ENCODE data around the gene HECTD4. TPM values are rescaled to one million over a fixed set of nuclear protein-coding genes. Genes with fewer than 3 reads are reported as not detected.

HECTD4 gene
- total RNA-seq, 1 experiment from 2014 or later, result 30.0 TPM

- Histone ChIP-seq H3K56ac (ENCODE audit: insufficient read length, low read depth, low read length) (no peak overlapping the region), H2BK20ac (ENCODE audit: low read depth, low read length, poor library complexity, severe bottlenecking) (no peak overlapping the region), H3K27me3 (ENCODE audit: insufficient read depth, low read length) (no peaks in the 10 kb centered on the region), H3K23ac (ENCODE audit: insufficient read length, low read depth, low read length) (no peak overlapping the region), H3K4ac (ENCODE audit: low read depth, low read length) (no peak overlapping the region), H2AFZ (ENCODE audit: low read length) (no peak overlapping the region), H2AK5ac (ENCODE audit: insufficient read length, low read length) (no peak overlapping the region), H4K91ac (ENCODE audit: insufficient read length, low read depth, low read length) (no peak overlapping the region), H3K23me2 (ENCODE audit: insufficient read length, low read depth, low read length, poor library complexity, severe bottlenecking) (no peaks in the 10 kb centered on the region), H4K8ac (replicated peaks; ENCODE audit: insufficient read length, low read depth, low read length) (no peak overlapping the region), H3K9ac (ENCODE audit: extremely low read depth, insufficient read length, low read length) (no peak overlapping the region), H2BK15ac (ENCODE audit: low read depth, low read length) (no peak overlapping the region), H3K27ac (ENCODE audit: insufficient read length, low read depth, low read length) (no peak overlapping the region), H3K9me3 (ENCODE audit: control insufficient read depth, low read depth, low read length) (no peaks in the 10 kb centered on the region), H3K4me2 (ENCODE audit: insufficient read depth, insufficient read length, low read length) (no peak overlapping the region), H3K79me1 (ENCODE audit: insufficient read depth, low read depth, low read length, poor library complexity, severe bottlenecking) (no peaks in the 10 kb centered on the region), H2BK5ac (ENCODE audit: insufficient read length, low read length) (no peak overlapping the region), H3K18ac (ENCODE audit: insufficient read length, low read depth, low read length) (no peak overlapping the region), H4K5ac (ENCODE audit: insufficient read length, low read depth, low read length) (no peak overlapping the region), H2BK12ac (ENCODE audit: insufficient read length, low read depth, low read length) (no peak overlapping the region), H3K14ac (ENCODE audit: insufficient read depth, low read length) (no peak overlapping the region), H3K79me2 (ENCODE audit: insufficient read depth, low read length) (no peaks in the 10 kb centered on the region), H2BK120ac (ENCODE audit: low read depth, low read length, poor library complexity, severe bottlenecking) (no peak overlapping the region), H4K20me1 (ENCODE audit: control insufficient read depth, insufficient read depth, insufficient read length) (no peaks in the 10 kb centered on the region), H3K4me1 (ENCODE audit: insufficient read depth, low read length) (no peaks in the 10 kb centered on the region), H3T11ph (ENCODE audit: low read length) (no peak overlapping the region)
- Mint-ChIP-seq H3K27me3 (ENCODE audit: low read depth) (no peaks in the 10 kb centered on the region), H3K4me1 (0 out of 4 replicates have a peak, but pooled peaks cover 0 to 3% of the 10 kb centered on the region in 2 experiments), H3K36me3 (ENCODE audit: insufficient read depth in 1 of 3, low read depth in 3 of 3) (peaks cover 0 to 23% (median 8%) of the 10 kb centered on the region in 3 experiments; a peak in 5 of 7 replicates), H3K4me3 (no peak overlapping the region), H3K9me3 (no peaks in the 10 kb centered on the region), H3K27ac (peak overlapping the region in 1 of 3 experiments; percentile 52; a peak in 1 of 7 replicates)
- no peak for DNase-seq
- WGBS (ENCODE audit: extremely low coverage, insufficient read length, low lambda C conversion rate), result no CpG with 5 or more reads among the region's 2 CpGs
- TF ChIP-seq, protein P1, sequence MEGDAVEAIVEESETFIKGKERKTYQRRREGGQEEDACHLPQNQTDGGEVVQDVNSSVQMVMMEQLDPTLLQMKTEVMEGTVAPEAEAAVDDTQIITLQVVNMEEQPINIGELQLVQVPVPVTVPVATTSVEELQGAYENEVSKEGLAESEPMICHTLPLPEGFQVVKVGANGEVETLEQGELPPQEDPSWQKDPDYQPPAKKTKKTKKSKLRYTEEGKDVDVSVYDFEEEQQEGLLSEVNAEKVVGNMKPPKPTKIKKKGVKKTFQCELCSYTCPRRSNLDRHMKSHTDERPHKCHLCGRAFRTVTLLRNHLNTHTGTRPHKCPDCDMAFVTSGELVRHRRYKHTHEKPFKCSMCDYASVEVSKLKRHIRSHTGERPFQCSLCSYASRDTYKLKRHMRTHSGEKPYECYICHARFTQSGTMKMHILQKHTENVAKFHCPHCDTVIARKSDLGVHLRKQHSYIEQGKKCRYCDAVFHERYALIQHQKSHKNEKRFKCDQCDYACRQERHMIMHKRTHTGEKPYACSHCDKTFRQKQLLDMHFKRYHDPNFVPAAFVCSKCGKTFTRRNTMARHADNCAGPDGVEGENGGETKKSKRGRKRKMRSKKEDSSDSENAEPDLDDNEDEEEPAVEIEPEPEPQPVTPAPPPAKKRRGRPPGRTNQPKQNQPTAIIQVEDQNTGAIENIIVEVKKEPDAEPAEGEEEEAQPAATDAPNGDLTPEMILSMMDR (conservative IDR thresholded peaks at IDR 0.05), result no peak
These were observed 78.4 kb downstream of the HECTD4 start for GRCh38 chr12:112303799-112304198.

Measured in H9 (cell line).